Loucy (cell line): ENCODE data around the gene PLEKHA7.

ENCODE experiments used
- CTCF ChIP-seq: fragments of 200-600 bp; sonication (generic); conservative IDR thresholded peaks from 2 replicates; pipeline ENCODE4 v1.5.1; 2014; ENCODE audit warnings: mild to moderate bottlenecking, antibody characterized with exemption, low read length
- EZH2phosphoT487 ChIP-seq: fragments of 200-600 bp; IDR thresholded peaks from 2 replicates; pipeline ENCODE4 v1.6.1; 2018; ENCODE audit warnings: antibody characterized with exemption, mild to moderate bottlenecking, moderate library complexity, borderline replicate concordance

DNA sequence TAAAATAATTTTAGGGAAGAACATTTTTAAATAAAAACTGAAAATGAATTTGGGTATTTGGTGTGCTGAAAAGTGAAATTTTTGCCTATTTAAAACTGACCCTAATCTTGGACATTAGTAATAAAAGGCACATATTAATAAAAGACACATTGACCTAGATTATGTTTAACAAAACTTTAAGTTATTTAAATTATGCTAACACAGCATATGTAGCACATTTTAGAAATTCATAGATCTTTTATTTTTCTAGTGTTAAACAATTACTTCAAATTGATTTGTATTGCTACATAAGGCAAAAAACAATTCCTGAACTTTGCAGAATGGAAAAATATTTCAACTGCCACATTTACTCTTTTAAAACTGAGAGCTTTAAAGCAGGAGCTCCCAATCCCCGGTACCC lies 265.1 kb downstream of the PLEKHA7 start:
- TF ChIP-seq CTCF (no peak), EZH2phosphoT487 (no peak)
